ENCODE measurements around the gene PLXNA1. TPM values are rescaled to one million over a fixed set of nuclear protein-coding genes. Genes with fewer than 3 reads are reported as not detected.

The PLXNA1 gene
- total RNA-seq, 6 experiments from 2014 or later, result 40.8 to 56.1 (median 45.4) TPM

- DNase-seq, result no peak
- peaks cover 7% of the 10 kb centered on the region for H3K36me3 Mint-ChIP-seq (ENCODE audit: low read depth)
- TF ChIP-seq CTCF (IDR thresholded peaks at IDR 0.05), result no peak
- H3K27me3 Mint-ChIP-seq (ENCODE audit: insufficient read depth), result peaks cover 2% of the 10 kb centered on the region; the same call in 1 of the 2 replicates
- H3K27ac Mint-ChIP-seq, result no peak overlapping the region
- H3K4me3 Mint-ChIP-seq, result no peak overlapping the region
- H3K4me1 Mint-ChIP-seq (ENCODE audit: low read depth), result peaks cover 15% of the 10 kb centered on the region; the same call in 1 of the 2 replicates
- H3K9me3 Mint-ChIP-seq, result no peaks in the 10 kb centered on the region
Measured at GRCh38 chr3:127009531-127009930, 26.6 kb downstream of the PLXNA1 start.

- H3K4me3 Mint-ChIP-seq, result no peak overlapping the region
- no peaks in the 10 kb centered on the region for H3K9me3 Mint-ChIP-seq
- peaks cover 15% of the 10 kb centered on the region; the same call in 1 of the 2 replicates for H3K4me1 Mint-ChIP-seq (ENCODE audit: low read depth)
- no peak for DNase-seq
- H3K27ac Mint-ChIP-seq, result peak overlapping the region; percentile 71; the same call in 1 of the 2 replicates
- H3K27me3 Mint-ChIP-seq (ENCODE audit: insufficient read depth), result peaks cover 1% of the 10 kb centered on the region; the same call in 1 of the 2 replicates
- no peak for TF ChIP-seq CTCF (IDR thresholded peaks at IDR 0.05)
- peaks cover 7% of the 10 kb centered on the region for H3K36me3 Mint-ChIP-seq (ENCODE audit: low read depth)
Measured at GRCh38 chr3:127011270-127011992, 28.5 kb downstream of the PLXNA1 start.

GRCh38 chr3:127012091-127012490 is 29.2 kb downstream of the PLXNA1 start:
- Mint-ChIP-seq H3K27ac (peak overlapping the region; percentile 71; the same call in 1 of the 2 replicates), H3K36me3 (ENCODE audit: low read depth) (peaks cover 4% of the 10 kb centered on the region), H3K9me3 (no peaks in the 10 kb centered on the region), H3K4me3 (no peak overlapping the region), H3K4me1 (ENCODE audit: low read depth) (peaks cover 9% of the 10 kb centered on the region; the same call in 1 of the 2 replicates), H3K27me3 (ENCODE audit: insufficient read depth) (peaks cover 2% of the 10 kb centered on the region; the same call in 1 of the 2 replicates)
- TF ChIP-seq CTCF (IDR thresholded peaks at IDR 0.05), result no peak
- peak; percentile 30 for DNase-seq

- H3K4me1 Mint-ChIP-seq (ENCODE audit: low read depth), result peaks cover 6% of the 10 kb centered on the region; the same call in 1 of the 2 replicates
- TF ChIP-seq CTCF (IDR thresholded peaks at IDR 0.05), result no peak
- H3K9me3 Mint-ChIP-seq, result no peaks in the 10 kb centered on the region
- H3K27ac Mint-ChIP-seq, result no peak overlapping the region
- H3K4me3 Mint-ChIP-seq, result no peak overlapping the region
- DNase-seq, result no peak
- peaks cover 4% of the 10 kb centered on the region for H3K36me3 Mint-ChIP-seq (ENCODE audit: low read depth)
- peaks cover 4% of the 10 kb centered on the region; the same call in 1 of the 2 replicates for H3K27me3 Mint-ChIP-seq (ENCODE audit: insufficient read depth)
Measured at GRCh38 chr3:127013181-127013580, 30.3 kb downstream of the PLXNA1 start.

GRCh38 chr3:127013758-127014535 is 31.0 kb downstream of the PLXNA1 start:
- H3K36me3 Mint-ChIP-seq (ENCODE audit: low read depth), result peaks cover 4% of the 10 kb centered on the region
- peaks cover 4% of the 10 kb centered on the region; the same call in 1 of the 2 replicates for H3K27me3 Mint-ChIP-seq (ENCODE audit: insufficient read depth)
- no peak for DNase-seq
- TF ChIP-seq CTCF (IDR thresholded peaks at IDR 0.05), result no peak
- H3K4me1 Mint-ChIP-seq (ENCODE audit: low read depth), result peaks cover 11% of the 10 kb centered on the region
- no peak overlapping the region for H3K4me3 Mint-ChIP-seq
- H3K9me3 Mint-ChIP-seq, result no peaks in the 10 kb centered on the region
- H3K27ac Mint-ChIP-seq, result no peak overlapping the region

Measured in HFFc6 (cell line).